GM18502 (cell line): ENCODE results near the gene RRAS2.

Source experiments
- ATAC-seq: cut with Tn5 transposase; IDR thresholded peaks from one replicate; pipeline ENCODE4 v1.9.1; 2021; ENCODE audit warnings: mild to moderate bottlenecking; ENCODE audit not compliant: unreplicated experiment, poor library complexity

The RRAS2 gene

DNA sequence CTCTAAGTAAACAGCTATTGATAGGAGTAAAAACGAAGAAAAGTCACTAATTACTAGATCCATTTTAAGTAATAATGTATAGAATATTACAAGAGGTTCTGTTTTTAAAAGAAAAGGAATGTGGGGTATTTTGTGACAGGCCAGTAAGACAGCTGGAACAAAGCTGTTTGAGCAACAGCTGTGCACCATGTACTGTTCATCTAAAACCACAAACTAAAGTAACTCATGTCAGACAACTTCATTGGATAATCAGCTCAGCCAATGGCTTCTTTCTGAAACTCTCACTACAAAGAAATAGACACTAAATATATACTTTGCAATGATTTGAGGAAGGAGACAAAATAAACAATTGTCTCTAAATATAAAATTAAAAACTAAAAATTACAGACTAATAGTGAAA lies 16.1 kb downstream of the RRAS2 start:
- peak; percentile 68 for ATAC-seq

DNA sequence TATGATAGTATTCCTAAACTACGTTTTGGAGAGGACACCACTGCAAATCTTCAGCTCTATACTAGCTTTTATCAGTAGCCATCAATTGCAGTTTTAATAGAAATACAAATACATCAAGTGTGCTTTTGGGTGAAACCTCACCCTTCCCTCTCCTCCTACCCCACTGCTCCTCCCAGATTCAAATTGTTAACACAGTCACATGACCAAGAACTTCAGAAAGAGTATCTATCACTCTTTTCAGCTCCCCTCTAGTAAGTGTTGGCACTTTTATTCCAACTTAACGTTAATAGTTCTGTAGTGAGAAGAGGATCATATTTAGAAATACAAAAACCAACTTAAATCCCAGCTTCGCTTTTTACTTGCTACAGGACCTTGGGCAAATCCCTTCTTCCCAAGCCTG lies 17.0 kb downstream of the RRAS2 start:
- no peak for ATAC-seq

DNA sequence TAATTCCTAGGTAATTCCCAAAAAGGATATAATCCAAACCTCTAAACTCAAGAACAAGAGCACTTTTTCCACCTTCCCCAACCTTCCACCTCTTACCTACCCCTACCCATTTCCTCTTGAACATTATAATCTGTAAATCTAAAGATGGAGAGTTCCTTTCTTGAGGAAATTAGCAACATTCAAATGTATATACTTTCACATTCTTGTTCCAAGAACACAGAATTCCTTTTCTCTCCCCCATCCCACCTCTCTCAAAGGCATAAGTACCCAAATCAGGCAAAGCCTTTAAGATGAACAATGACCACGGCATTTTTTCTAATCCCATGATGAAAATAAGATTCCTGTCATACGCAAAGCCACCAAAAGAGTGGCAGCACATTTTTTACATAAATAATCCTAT lies 18.3 kb downstream of the RRAS2 start:
- no peak for ATAC-seq

DNA sequence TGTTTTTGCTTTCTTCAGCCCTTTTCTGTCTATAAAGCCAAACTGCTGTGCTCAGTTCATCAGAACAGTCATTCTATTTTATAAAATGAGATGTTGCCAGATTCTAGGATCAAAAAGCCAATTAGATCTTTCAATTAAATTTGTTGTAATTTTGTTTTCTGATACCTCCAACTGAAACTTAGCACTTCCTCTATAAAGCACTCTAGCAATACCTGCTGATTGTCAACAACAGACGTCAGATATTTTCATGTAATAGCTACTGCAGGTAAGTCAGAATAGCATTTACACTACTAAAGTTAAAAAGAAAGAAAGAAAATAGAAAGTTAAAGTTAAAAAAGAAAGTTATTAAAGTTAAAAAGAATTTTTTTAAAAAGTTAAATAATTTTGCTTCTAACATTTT lies 19.6 kb downstream of the RRAS2 start:
- ATAC-seq = no peak

DNA sequence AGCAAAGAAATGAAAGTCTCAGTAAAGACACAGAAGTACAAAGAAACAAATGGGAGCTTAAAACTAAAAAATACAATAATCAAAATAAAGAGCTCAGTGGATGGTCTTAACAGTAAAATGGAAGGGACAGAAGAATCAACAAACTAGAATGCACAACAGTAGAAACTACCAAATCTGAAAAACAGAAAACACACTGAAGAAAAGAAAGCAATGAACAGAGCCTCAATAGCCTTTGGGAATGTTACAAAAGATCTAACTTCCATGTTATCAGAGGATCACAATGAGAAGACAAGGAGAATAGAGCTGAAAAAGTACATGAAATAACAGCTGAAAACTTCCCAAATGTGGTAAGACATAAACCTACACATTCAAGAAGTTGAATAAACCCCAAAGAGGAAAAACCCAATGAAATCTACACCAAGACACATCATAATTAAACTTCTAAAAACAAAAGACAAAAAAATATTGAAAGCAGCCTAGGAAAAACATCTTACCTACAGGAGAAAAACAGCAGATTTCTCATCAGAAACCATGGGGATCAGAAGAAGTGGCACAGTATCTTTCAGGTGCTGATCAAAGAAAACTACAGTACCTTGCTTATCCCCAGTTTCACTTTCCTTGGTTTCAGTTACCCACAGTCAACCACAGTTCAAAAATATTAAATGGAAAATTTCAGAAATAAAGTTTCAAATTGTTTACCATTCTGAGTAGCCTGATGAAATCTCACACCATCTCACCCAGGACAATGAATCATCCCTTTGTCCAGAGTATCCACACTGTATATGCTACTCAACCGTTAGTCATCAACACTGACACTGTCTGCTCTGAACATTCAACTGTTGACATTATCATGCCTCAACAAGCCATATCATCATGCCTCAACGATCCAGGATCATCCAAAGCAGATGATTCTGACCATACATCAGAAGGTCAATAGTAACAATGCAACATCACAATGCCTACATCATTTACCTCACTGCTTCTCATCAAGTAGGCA lies 22.2 kb downstream of the RRAS2 start:
- no peak for ATAC-seq

DNA sequence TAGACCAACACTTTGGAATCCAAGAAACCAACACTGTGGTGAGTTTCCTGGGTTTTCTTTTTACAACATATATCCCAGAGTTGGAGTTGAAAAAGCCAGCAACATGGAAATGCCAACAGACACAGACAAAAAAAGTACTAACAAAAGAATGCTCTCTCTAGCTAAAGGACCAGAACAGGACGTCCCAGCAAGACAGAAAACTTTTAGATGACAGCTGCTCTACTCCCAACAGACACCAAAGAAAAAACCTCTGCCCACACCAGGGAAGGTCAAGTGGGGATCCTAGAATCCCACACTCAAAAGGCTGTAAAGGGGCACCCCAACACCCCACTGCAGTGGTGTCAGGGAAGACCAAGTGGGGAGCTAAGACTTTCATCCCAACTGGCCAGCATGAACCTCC lies 23.3 kb downstream of the RRAS2 start:
- no peak for ATAC-seq

DNA sequence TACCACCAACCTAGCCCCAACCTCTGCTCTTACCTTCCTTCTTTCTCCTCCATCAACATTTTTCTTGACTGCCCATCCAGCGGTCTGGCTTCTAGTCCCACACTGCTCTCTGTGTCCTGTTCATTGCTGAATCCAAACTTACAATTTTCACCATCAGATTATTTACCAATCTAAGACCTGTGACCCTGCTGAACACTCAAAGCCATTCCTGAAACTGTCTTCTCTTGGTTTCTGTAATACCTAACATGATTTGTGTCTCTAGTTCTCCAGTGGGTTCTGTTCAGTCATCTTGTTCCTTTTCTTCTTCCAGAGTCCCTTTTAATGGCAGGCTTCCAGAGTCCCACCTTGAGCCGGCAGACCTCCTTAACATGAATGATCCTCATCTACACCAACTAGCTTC lies 24.1 kb downstream of the RRAS2 start:
- peak; percentile 46 for ATAC-seq

DNA sequence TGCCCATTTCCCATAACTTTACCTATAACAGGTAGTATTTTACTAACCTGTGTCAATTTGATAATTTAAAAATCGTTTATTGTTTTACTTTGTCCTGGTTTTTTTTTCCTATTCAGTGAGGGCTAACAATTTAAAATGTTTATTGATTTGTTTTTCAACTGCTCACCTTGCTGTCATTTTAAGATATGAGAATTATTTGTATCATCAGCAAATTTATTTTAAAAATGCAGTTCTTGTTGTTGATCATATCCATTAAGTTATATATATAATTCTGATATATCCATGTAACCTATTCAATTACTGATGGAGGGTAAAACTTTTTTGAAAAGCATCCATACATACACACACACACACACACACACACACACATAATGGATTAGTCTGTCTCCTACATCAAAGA lies 24.8 kb downstream of the RRAS2 start:
- ATAC-seq = no peak

GRCh38 chr11:14331476-14332136 lies 27.4 kb downstream of the RRAS2 start:
- peak; percentile 62 for ATAC-seq

GRCh38 chr11:14330881-14331280 lies 28.1 kb downstream of the RRAS2 start:
- no peak for ATAC-seq

DNA sequence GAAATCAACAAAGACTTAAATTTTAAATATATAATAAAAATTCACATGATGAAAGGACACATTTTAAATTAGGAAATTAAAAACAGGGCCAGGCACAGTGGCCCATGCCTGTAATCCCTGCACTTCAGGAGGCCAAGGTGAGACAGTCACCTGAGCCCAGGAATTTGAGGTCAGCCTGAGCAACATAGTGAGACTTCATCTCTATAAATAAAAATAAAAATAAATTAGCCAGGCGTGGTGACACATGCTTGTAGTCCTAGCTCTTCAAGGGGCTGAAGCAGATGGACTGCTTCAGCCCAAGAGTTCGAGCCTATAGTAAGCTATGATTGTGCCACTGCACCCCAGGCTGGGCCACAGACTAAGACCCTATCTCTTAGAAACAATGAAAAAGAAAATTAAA lies 29.3 kb downstream of the RRAS2 start:
- ATAC-seq = no peak

DNA sequence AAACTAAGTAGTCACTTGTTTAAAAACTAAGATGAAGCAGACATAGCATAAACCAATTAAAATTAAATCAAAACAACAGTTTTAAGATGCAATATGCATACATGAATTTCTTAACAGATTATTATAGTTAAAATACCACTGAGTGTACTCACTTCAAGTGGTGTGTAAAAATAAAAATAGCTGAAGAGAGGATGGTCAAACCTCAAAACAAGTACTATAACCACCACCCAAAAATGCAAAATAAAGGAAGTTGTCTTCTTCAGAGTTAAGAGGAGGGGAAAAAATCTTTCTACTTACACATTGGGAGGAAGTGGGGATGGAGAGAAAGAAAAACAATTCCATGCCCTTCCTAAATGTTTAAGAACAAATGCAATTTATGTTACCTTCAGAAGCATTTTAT lies 31.9 kb downstream of the RRAS2 start:
- ATAC-seq = no peak

- no peak for ATAC-seq
These were observed 35.8 kb downstream of the RRAS2 start for GRCh38 chr11:14323118-14323676.

- no peak for ATAC-seq
These were observed 36.5 kb downstream of the RRAS2 start for GRCh38 chr11:14322510-14322909.

DNA sequence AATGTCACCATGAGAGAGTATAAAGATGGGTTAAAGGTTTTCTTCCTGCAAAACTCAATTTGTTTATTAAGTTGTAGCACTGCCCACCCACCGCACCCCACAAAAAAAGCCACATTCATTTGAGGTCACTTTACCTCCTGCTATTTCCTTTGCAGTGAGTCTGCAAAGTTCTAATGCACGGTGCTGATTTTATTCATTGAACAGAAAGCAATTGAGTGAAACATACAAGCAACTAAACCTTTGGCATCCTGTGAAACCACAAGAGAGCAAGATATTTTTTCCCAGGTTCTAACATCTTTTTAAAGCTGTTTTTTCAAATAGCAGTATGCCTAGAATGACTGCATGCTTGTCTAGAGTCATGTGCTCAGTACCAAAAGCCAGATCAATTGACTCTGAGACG lies 39.0 kb downstream of the RRAS2 start:
- peak; percentile 62 for ATAC-seq

GRCh38 chr11:14318581-14318981 lies 40.4 kb downstream of the RRAS2 start:
- no peak for ATAC-seq

- no peak for ATAC-seq
These were observed 41.2 kb downstream of the RRAS2 start for GRCh38 chr11:14317659-14318325.

- ATAC-seq = peak; percentile 25
These were observed 43.9 kb downstream of the RRAS2 start for GRCh38 chr11:14315130-14315529.

- ATAC-seq = no peak
These were observed 44.9 kb downstream of the RRAS2 start for GRCh38 chr11:14314127-14314526.

DNA sequence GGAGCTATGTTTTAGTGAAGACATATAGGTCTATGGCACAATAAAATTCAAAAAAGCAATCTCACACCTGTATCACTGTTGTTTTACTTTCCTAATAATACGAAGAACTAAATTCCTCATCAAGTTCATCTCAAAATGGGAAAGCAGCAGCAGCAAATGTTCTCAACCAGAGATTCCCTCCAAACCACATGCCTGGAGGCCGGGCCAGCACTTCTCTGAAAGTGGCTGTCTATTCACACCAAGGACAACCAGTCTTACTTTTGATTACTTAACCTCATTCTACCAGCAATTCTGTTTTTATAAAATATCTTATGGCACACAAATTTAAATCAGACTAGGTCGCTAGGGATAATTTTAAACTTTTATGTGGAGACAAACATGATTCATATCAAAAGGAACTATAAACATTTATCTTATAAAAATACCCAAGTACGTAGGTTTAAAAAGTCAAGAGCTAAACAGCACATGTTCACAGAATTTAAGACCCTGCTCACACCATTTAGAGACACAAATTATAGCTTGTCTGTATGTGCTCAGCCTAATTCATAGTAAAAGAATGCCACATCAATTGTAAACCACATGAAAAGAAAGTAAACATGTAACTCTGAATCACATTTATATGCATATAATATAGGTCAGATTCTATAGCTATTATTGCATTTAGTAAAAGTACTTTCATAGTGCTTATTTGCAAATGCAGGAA lies 46.1 kb downstream of the RRAS2 start:
- ATAC-seq = no peak
